Breast epithelium (tissue), 4 donors: ENCODE measurements around the gene LRRC70. TPM values are rescaled to one million over a fixed set of nuclear protein-coding genes. Genes with fewer than 3 reads are reported as not detected.

Experiments used
- DNase-seq, 2 donors: peaks; one replicate each; pipeline ENCODE4 v3.0.0-alpha.2; 2019; ENCODE audit warnings: low spot score in 2 of 2
- H3K27ac ChIP-seq, 2 donors: fragments of 200-600 bp; sonication (generic) in 1 of 2; one replicate each; pipeline ENCODE4 v1.5.1; 2016 to 2019; ENCODE audit warnings: mild to moderate bottlenecking in 1 of 2
- H3K27me3 ChIP-seq, 2 donors: fragments of 200-600 bp; sonication (generic) in 1 of 2; one replicate each; pipeline versions ENCODE4 v1.5.1 to v1.6.0; 2017 to 2019; ENCODE audit warnings: control low read depth in 1 of 2, mild to moderate bottlenecking in 1 of 2
- H3K36me3 ChIP-seq: fragments of 200-600 bp; one replicate; pipeline ENCODE4 v1.5.1; 2019
- H3K4me1 ChIP-seq, 2 donors: fragments of 200-600 bp; sonication (generic); one replicate each; pipeline ENCODE4 v1.5.1; 2016 to 2019; ENCODE audit warnings: control low read depth in 1 of 2
- H3K4me3 ChIP-seq, 3 donors: fragments of 200-600 bp; sonication (generic); 1 replicate in 2 of 3; 2 replicates in 1 of 3; pipeline ENCODE4 v1.5.1; 2016 to 2019; ENCODE audit warnings: mild to moderate bottlenecking in 3 of 3, moderate library complexity in 2 of 3
- H3K9me3 ChIP-seq, 2 donors: fragments of 200-600 bp; sonication (generic) in 1 of 2; one replicate each; pipeline ENCODE4 v1.5.1; 2016 to 2019; ENCODE audit warnings: control low read depth in 1 of 2
- POLR2A ChIP-seq: fragments of 450-650 bp; IDR thresholded peaks from one replicate; pipeline ENCODE4 v1.6.1; 2016; ENCODE audit warnings: antibody characterized with exemption, mild to moderate bottlenecking, moderate library complexity
- POLR2AphosphoS5 ChIP-seq, 3 donors: sonication (generic); formaldehyde crosslinking; IDR thresholded peaks; one replicate each; pipeline ENCODE4 v1.6.1; 2017; ENCODE audit warnings: antibody characterized with exemption in 3 of 3
- intact Hi-C: fragments of 100-400 bp; cut with DNase I; formaldehyde crosslinking; loops from one replicate; pipeline ENCODE4 v1.15.1; 2023; ENCODE audit warnings: low total_unique reads
- total RNA-seq, 3 donors: library from RNA; depleted of rRNA; stranded (reverse); fragments of >200 nt; gene quantifications; one replicate each; pipeline ENCODE4 v1.1.0, GENCODE V29; 2016
- TF ChIP-seq, protein P1 (sequence below), 3 donors: fragments of 450-650 bp; IDR thresholded peaks; one replicate each; pipeline ENCODE4 v1.5.1; 2016 to 2017; ENCODE audit warnings: antibody characterized with exemption in 3 of 3, mild to moderate bottlenecking in 3 of 3, moderate library complexity in 3 of 3

The LRRC70 gene
- total RNA-seq, 3 donors from 2014 or later, result 6.4 to 9.5 (median 8.6) TPM

DNA sequence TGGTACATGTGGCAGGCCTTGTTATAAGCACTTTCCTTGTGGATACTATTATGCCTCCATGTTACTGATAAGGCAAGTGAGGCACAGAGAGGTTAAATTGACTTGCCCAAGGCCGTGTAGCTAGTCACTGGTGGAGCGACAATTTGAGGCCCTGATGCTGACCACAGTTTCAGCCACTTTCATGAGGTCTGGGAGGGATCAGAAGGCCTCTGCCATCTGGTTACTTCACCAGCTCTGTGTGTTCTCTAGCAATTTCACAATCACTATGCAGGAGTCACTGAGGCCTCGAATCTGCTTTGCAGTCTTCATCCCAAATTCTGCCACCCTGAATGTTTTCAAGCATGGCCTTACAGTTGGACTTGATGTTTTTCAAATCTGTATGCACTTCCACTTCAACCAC, 9.1 kb downstream of the LRRC70 start:
- intact Hi-C loops, result no loop called here
- Histone ChIP-seq H3K36me3 (no peaks in the 10 kb centered on the region), H3K4me3 (no peak overlapping the region), H3K27ac (no peak overlapping the region), H3K27me3 (no peaks in the 10 kb centered on the region), H3K4me1 (no peaks in the 10 kb centered on the region), H3K9me3 (no peaks in the 10 kb centered on the region)
- TF ChIP-seq POLR2A, result no peak
- TF ChIP-seq, protein P1, sequence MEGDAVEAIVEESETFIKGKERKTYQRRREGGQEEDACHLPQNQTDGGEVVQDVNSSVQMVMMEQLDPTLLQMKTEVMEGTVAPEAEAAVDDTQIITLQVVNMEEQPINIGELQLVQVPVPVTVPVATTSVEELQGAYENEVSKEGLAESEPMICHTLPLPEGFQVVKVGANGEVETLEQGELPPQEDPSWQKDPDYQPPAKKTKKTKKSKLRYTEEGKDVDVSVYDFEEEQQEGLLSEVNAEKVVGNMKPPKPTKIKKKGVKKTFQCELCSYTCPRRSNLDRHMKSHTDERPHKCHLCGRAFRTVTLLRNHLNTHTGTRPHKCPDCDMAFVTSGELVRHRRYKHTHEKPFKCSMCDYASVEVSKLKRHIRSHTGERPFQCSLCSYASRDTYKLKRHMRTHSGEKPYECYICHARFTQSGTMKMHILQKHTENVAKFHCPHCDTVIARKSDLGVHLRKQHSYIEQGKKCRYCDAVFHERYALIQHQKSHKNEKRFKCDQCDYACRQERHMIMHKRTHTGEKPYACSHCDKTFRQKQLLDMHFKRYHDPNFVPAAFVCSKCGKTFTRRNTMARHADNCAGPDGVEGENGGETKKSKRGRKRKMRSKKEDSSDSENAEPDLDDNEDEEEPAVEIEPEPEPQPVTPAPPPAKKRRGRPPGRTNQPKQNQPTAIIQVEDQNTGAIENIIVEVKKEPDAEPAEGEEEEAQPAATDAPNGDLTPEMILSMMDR (IDR thresholded peaks at IDR 0.05), result no peak
- no peak for TF ChIP-seq POLR2AphosphoS5 (IDR thresholded peaks at IDR 0.05)
- DNase-seq, result no peak

DNA sequence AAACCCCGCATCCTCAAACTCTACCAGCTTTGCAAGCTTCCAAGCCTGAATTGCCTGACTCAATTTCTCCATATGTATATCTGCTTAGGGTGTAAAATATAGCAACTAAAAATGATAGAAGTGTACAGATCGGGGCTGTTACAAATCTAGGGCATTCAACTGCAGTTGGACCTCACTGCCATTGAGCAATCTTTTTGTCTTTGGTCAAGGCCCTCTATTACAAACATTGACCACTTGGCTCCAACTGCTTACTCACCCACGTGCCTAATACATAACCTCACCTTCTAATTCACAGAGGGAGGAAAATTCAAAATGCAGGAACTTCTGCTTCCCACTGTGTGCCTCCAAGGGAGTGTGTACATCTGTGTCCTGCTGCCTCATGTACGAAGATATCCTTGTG, 10.0 kb downstream of the LRRC70 start:
- H3K27me3 ChIP-seq, result no peaks in the 10 kb centered on the region
- no peaks in the 10 kb centered on the region for H3K9me3 ChIP-seq
- H3K4me1 ChIP-seq, result no peaks in the 10 kb centered on the region
- DNase-seq, result no peak
- TF ChIP-seq POLR2A (no peak), POLR2AphosphoS5 (IDR thresholded peaks at IDR 0.05) (no peak)
- TF ChIP-seq, protein P1 (IDR thresholded peaks at IDR 0.05), result no peak
- intact Hi-C loops, result no loop called here
- H3K4me3 ChIP-seq, result no peak overlapping the region
- H3K27ac ChIP-seq, result no peak overlapping the region
- H3K36me3 ChIP-seq, result no peaks in the 10 kb centered on the region

DNA sequence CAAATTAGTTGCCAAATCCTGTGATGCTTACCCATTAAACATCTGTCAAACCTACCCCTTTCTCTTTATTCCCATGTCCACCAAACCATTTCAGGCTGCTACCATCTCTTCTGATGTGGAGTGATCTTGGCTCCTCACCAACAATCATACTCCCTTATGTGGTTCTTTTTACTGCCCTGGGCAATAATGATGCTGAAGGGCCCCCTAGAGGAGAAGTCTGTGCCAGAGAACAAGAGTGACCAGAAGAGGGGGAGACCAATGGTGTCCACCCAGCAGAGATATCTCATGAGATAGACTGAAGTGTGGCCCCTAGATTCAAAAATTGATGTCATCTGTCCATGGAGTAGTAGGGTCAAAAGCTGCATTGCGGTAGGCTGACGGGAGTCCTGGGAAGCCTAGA, 10.9 kb downstream of the LRRC70 start:
- Histone ChIP-seq H3K9me3 (no peaks in the 10 kb centered on the region), H3K27me3 (no peaks in the 10 kb centered on the region), H3K27ac (no peak overlapping the region), H3K4me1 (no peaks in the 10 kb centered on the region), H3K4me3 (no peak overlapping the region), H3K36me3 (no peaks in the 10 kb centered on the region)
- intact Hi-C loops, result no loop called here
- TF ChIP-seq, protein P1 (IDR thresholded peaks at IDR 0.05), result no peak
- TF ChIP-seq POLR2AphosphoS5 (IDR thresholded peaks at IDR 0.05) (no peak), POLR2A (no peak)
- no peak for DNase-seq

DNA sequence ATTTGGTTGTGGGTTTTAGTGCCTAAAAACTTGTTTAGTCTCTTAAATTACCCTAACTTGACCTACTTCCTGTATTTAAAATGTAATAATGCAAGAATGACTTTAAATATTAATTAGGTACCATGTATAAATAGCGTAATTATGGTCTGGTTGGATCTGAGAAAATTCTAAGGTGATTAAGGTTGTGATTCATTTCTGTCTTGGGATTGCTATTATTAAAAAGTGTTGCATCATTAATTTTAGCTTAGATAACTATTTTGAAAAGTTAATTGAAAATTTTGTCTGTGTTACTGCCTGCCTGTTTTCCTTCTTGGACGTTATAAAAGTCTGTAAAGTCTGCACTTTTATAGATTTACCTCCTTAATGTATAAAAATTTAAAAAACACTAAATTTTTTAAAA, 11.8 kb downstream of the LRRC70 start:
- no peaks in the 10 kb centered on the region for H3K27me3 ChIP-seq
- intact Hi-C loops, result no loop called here
- no peaks in the 10 kb centered on the region for H3K4me1 ChIP-seq
- no peak overlapping the region for H3K4me3 ChIP-seq
- H3K36me3 ChIP-seq, result no peaks in the 10 kb centered on the region
- H3K9me3 ChIP-seq, result no peaks in the 10 kb centered on the region
- TF ChIP-seq POLR2AphosphoS5 (IDR thresholded peaks at IDR 0.05) (no peak), POLR2A (no peak)
- TF ChIP-seq, protein P1 (IDR thresholded peaks at IDR 0.05), result no peak
- no peak for DNase-seq
- H3K27ac ChIP-seq, result no peak overlapping the region

DNA sequence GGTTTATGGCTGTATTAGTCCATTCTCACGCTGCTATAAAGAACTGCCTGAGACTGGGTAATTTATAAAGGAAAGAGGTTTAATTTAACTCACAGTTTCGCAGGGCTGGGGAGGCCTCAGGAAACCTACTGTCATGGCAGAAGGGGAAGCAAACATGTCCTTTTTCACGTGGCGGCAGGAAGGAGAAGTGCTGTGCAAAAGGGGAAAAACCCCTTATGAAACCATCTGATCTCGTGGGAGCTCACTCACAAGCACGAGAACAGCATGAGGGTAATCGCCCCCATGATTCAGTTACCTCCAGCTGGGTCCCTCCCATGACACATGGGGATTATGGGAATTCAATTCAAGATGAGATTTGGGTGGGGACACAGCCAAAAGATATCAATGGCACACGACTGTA, 13.9 kb downstream of the LRRC70 start:
- Histone ChIP-seq H3K4me3 (no peak overlapping the region), H3K4me1 (no peaks in the 10 kb centered on the region), H3K36me3 (no peaks in the 10 kb centered on the region), H3K27ac (no peak overlapping the region), H3K9me3 (no peaks in the 10 kb centered on the region), H3K27me3 (no peaks in the 10 kb centered on the region)
- TF ChIP-seq, protein P1 (IDR thresholded peaks at IDR 0.05), result no peak
- TF ChIP-seq POLR2A (no peak), POLR2AphosphoS5 (IDR thresholded peaks at IDR 0.05) (no peak)
- intact Hi-C loops, result no loop called here
- DNase-seq, result no peak
